OCI-LY7 (cell line): ENCODE data around the gene SPTAN1.

Source experiments
- EZH2phosphoT487 ChIP-seq: fragments of 200-600 bp; sonication (generic); IDR thresholded peaks from 2 replicates; pipeline ENCODE4 v1.6.1; 2018; ENCODE audit warnings: low read depth, borderline replicate concordance, mild to moderate bottlenecking, mixed run types, antibody characterized with exemption, low read length, moderate library complexity, mixed read lengths
- TF ChIP-seq, protein P1 (sequence below): fragments of 200-600 bp; sonication (generic); conservative IDR thresholded peaks from 2 replicates; pipeline ENCODE4 v1.5.1; 2014; ENCODE audit warnings: mild to moderate bottlenecking, antibody characterized with exemption, low read length, moderate library complexity, mixed read lengths

DNA sequence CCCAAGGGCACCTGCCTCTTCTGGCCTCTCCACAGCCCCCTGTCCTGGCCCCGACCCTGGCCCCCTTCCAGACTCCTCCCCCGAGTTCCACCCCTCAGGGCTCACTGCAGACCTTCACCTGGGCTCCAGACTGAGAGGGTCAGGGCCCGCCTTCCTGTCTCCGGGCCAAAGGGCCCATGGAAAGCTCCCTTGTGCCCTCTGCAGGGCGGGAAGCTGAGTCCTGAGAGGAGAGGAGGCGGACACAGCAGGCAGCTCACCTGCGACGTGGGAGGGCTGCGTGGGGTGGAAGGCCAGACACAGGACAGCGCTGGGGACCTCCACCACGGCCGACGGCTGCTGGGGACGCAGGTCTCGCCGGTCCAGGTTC, 83.6 kb downstream of the SPTAN1 start:
- TF ChIP-seq, protein P1, sequence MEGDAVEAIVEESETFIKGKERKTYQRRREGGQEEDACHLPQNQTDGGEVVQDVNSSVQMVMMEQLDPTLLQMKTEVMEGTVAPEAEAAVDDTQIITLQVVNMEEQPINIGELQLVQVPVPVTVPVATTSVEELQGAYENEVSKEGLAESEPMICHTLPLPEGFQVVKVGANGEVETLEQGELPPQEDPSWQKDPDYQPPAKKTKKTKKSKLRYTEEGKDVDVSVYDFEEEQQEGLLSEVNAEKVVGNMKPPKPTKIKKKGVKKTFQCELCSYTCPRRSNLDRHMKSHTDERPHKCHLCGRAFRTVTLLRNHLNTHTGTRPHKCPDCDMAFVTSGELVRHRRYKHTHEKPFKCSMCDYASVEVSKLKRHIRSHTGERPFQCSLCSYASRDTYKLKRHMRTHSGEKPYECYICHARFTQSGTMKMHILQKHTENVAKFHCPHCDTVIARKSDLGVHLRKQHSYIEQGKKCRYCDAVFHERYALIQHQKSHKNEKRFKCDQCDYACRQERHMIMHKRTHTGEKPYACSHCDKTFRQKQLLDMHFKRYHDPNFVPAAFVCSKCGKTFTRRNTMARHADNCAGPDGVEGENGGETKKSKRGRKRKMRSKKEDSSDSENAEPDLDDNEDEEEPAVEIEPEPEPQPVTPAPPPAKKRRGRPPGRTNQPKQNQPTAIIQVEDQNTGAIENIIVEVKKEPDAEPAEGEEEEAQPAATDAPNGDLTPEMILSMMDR = no peak
- TF ChIP-seq EZH2phosphoT487 = no peak
